ENCODE measurements around the gene PSMB7. TPM values are rescaled to one million over a fixed set of nuclear protein-coding genes. Genes with fewer than 3 reads are reported as not detected.

The PSMB7 gene
- total and polyA plus RNA-seq, 2 of the 13 experiments (the other 11 are each of a cell fraction or from before 2014, with no cell fraction given): 259 to 291 TPM

DNA sequence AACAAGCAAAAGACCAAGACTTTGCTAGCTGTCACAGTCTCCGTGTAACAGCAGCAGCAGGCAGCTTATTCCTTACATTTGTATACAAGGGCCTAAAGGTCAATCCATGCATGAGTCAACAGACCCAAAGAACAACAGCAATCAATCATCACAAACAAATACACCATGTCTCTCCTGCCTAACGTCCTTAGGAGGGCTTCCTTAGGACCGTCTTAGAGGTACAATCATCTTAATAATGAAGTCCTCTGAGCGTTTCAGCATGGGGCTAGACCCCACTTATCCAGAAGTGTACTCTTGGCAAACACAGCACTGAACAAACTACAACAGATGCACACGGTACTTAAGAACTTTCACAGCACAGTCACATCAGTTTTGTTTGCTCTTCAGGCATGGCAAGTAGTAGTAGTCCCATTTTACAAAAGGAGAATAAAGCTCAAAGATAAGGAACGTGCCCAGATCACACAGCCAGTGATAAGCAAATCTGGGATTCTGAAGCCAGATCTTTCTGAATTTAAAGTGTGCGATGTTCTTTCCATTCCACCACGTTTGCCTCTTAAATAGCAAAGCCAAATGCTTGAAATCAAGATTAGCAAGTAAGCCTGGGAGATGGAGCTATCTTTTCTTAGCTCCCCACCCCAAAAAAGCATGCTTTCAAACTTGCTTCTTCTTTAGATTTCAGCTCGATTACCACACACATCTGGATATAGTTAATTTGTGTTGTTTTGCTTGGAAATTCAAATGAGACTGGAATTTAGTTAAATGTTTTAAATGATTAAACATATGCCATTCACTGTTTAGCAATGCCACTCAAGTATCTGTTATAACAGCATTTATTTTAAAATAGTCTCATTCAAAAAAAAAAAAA is 24.2 kb downstream of the PSMB7 start (continued):
- peak; percentile 61 for TF ChIP-seq NR2F2 (IDR thresholded peaks at IDR 0.05; ENCODE audit: borderline replicate concordance, low read depth)
- TF ChIP-seq, protein P1, sequence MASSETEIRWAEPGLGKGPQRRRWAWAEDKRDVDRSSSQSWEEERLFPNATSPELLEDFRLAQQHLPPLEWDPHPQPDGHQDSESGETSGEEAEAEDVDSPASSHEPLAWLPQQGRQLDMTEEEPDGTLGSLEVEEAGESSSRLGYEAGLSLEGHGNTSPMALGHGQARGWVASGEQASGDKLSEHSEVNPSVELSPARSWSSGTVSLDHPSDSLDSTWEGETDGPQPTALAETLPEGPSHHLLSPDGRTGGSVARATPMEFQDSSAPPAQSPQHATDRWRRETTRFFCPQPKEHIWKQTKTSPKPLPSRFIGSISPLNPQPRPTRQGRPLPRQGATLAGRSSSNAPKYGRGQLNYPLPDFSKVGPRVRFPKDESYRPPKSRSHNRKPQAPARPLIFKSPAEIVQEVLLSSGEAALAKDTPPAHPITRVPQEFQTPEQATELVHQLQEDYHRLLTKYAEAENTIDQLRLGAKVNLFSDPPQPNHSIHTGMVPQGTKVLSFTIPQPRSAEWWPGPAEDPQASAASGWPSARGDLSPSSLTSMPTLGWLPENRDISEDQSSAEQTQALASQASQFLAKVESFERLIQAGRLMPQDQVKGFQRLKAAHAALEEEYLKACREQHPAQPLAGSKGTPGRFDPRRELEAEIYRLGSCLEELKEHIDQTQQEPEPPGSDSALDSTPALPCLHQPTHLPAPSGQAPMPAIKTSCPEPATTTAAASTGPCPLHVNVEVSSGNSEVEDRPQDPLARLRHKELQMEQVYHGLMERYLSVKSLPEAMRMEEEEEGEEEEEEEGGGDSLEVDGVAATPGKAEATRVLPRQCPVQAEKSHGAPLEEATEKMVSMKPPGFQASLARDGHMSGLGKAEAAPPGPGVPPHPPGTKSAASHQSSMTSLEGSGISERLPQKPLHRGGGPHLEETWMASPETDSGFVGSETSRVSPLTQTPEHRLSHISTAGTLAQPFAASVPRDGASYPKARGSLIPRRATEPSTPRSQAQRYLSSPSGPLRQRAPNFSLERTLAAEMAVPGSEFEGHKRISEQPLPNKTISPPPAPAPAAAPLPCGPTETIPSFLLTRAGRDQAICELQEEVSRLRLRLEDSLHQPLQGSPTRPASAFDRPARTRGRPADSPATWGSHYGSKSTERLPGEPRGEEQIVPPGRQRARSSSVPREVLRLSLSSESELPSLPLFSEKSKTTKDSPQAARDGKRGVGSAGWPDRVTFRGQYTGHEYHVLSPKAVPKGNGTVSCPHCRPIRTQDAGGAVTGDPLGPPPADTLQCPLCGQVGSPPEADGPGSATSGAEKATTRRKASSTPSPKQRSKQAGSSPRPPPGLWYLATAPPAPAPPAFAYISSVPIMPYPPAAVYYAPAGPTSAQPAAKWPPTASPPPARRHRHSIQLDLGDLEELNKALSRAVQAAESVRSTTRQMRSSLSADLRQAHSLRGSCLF (CRISPR knock-in tag; IDR thresholded peaks at IDR 0.05; ENCODE audit: borderline replicate concordance): no peak
- peak; percentile 70; the same call in 1 of the 2 replicates for TF ChIP-seq SMARCC2 (IDR thresholded peaks at IDR 0.05)
- TF ChIP-seq, protein P2, sequence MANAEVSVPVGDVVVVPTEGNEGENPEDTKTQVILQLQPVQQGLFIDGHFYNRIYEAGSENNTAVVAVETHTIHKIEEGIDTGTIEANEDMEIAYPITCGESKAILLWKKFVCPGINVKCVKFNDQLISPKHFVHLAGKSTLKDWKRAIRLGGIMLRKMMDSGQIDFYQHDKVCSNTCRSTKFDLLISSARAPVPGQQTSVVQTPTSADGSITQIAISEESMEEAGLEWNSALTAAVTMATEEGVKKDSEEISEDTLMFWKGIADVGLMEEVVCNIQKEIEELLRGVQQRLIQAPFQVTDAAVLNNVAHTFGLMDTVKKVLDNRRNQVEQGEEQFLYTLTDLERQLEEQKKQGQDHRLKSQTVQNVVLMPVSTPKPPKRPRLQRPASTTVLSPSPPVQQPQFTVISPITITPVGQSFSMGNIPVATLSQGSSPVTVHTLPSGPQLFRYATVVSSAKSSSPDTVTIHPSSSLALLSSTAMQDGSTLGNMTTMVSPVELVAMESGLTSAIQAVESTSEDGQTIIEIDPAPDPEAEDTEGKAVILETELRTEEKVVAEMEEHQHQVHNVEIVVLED (CRISPR knock-in tag; IDR thresholded peaks at IDR 0.05; ENCODE audit: borderline replicate concordance): no peak
- TF ChIP-seq, protein P3, sequence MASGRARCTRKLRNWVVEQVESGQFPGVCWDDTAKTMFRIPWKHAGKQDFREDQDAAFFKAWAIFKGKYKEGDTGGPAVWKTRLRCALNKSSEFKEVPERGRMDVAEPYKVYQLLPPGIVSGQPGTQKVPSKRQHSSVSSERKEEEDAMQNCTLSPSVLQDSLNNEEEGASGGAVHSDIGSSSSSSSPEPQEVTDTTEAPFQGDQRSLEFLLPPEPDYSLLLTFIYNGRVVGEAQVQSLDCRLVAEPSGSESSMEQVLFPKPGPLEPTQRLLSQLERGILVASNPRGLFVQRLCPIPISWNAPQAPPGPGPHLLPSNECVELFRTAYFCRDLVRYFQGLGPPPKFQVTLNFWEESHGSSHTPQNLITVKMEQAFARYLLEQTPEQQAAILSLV (CRISPR knock-in tag; IDR thresholded peaks at IDR 0.05; ENCODE audit: borderline replicate concordance): no peak
- TF ChIP-seq, protein P4, sequence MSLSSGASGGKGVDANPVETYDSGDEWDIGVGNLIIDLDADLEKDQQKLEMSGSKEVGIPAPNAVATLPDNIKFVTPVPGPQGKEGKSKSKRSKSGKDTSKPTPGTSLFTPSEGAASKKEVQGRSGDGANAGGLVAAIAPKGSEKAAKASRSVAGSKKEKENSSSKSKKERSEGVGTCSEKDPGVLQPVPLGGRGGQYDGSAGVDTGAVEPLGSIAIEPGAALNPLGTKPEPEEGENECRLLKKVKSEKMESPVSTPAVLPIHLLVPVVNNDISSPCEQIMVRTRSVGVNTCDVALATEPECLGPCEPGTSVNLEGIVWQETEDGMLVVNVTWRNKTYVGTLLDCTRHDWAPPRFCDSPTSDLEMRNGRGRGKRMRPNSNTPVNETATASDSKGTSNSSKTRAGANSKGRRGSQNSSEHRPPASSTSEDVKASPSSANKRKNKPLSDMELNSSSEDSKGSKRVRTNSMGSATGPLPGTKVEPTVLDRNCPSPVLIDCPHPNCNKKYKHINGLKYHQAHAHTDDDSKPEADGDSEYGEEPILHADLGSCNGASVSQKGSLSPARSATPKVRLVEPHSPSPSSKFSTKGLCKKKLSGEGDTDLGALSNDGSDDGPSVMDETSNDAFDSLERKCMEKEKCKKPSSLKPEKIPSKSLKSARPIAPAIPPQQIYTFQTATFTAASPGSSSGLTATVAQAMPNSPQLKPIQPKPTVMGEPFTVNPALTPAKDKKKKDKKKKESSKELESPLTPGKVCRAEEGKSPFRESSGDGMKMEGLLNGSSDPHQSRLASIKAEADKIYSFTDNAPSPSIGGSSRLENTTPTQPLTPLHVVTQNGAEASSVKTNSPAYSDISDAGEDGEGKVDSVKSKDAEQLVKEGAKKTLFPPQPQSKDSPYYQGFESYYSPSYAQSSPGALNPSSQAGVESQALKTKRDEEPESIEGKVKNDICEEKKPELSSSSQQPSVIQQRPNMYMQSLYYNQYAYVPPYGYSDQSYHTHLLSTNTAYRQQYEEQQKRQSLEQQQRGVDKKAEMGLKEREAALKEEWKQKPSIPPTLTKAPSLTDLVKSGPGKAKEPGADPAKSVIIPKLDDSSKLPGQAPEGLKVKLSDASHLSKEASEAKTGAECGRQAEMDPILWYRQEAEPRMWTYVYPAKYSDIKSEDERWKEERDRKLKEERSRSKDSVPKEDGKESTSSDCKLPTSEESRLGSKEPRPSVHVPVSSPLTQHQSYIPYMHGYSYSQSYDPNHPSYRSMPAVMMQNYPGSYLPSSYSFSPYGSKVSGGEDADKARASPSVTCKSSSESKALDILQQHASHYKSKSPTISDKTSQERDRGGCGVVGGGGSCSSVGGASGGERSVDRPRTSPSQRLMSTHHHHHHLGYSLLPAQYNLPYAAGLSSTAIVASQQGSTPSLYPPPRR (CRISPR knock-in tag; IDR thresholded peaks at IDR 0.05; ENCODE audit: borderline replicate concordance): peak; percentile 41; the same call in 1 of the 2 replicates
- no peak for TF ChIP-seq ZNF619 (CRISPR knock-in tag; IDR thresholded peaks at IDR 0.05)
- TF ChIP-seq ZNF441 (CRISPR knock-in tag; IDR thresholded peaks at IDR 0.05; ENCODE audit: borderline replicate concordance): peak; percentile 28; the same call in 1 of the 2 replicates
- TF ChIP-seq PAF1 (CRISPR knock-in tag; IDR thresholded peaks at IDR 0.05): no peak
- TF ChIP-seq HOXD1 (CRISPR knock-in tag; IDR thresholded peaks at IDR 0.05): peak; percentile 98
- peak; percentile 38; the same call in 1 of the 2 replicates for TF ChIP-seq FOXJ3 (CRISPR knock-in tag; IDR thresholded peaks at IDR 0.05; ENCODE audit: borderline replicate concordance)
- no peak for TF ChIP-seq CEBPG (CRISPR knock-in tag; IDR thresholded peaks at IDR 0.05)
- no peak for TF ChIP-seq CENPX (CRISPR knock-in tag; IDR thresholded peaks at IDR 0.05)
- TF ChIP-seq, protein P5, sequence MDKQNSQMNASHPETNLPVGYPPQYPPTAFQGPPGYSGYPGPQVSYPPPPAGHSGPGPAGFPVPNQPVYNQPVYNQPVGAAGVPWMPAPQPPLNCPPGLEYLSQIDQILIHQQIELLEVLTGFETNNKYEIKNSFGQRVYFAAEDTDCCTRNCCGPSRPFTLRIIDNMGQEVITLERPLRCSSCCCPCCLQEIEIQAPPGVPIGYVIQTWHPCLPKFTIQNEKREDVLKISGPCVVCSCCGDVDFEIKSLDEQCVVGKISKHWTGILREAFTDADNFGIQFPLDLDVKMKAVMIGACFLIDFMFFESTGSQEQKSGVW (CRISPR knock-in tag; IDR thresholded peaks at IDR 0.05; ENCODE audit: borderline replicate concordance): no peak
- TF ChIP-seq CHD2 (IDR thresholded peaks at IDR 0.05; ENCODE audit: low read depth, low read length): no peak
